Measurements from ENCODE around the gene SNX20. TPM values are rescaled to one million over a fixed set of nuclear protein-coding genes. Genes with fewer than 3 reads are reported as not detected.

The SNX20 gene
- total RNA-seq, 4 donors from 2014 or later = 0.76 to 7.7 (median 4.4) TPM

DNA sequence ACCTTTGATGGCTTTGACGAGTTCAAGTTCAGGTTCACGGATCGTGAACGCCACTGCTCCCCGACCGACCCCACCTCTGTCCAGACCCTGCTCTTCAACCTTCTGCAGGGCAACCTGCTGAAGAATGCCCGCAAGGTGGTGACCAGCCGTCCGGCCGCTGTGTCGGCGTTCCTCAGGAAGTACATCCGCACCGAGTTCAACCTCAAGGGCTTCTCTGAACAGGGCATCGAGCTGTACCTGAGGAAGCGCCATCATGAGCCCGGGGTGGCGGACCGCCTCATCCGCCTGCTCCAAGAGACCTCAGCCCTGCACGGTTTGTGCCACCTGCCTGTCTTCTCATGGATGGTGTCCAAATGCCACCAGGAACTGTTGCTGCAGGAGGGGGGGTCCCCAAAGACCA, 29.9 kb upstream of the SNX20 start:
- DNase-seq = no peak
- Histone ChIP-seq H3K4me3 (no peak overlapping the region), H3K9me3 (no peaks in the 10 kb centered on the region), H3K36me3 (no peaks in the 10 kb centered on the region), H3K27me3 (no peaks in the 10 kb centered on the region), H3K27ac (no peak overlapping the region), H3K4me1 (no peaks in the 10 kb centered on the region)
- intact Hi-C loops (cut with DNase I; ENCODE audit: low total_unique reads) = no loop called here
- TF ChIP-seq POLR2A (IDR thresholded peaks at IDR 0.05) = no peak
- TF ChIP-seq, protein P1, sequence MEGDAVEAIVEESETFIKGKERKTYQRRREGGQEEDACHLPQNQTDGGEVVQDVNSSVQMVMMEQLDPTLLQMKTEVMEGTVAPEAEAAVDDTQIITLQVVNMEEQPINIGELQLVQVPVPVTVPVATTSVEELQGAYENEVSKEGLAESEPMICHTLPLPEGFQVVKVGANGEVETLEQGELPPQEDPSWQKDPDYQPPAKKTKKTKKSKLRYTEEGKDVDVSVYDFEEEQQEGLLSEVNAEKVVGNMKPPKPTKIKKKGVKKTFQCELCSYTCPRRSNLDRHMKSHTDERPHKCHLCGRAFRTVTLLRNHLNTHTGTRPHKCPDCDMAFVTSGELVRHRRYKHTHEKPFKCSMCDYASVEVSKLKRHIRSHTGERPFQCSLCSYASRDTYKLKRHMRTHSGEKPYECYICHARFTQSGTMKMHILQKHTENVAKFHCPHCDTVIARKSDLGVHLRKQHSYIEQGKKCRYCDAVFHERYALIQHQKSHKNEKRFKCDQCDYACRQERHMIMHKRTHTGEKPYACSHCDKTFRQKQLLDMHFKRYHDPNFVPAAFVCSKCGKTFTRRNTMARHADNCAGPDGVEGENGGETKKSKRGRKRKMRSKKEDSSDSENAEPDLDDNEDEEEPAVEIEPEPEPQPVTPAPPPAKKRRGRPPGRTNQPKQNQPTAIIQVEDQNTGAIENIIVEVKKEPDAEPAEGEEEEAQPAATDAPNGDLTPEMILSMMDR (IDR thresholded peaks at IDR 0.05) = no peak

GRCh38 chr16:50709980-50710379, 28.9 kb upstream of the SNX20 start:
- no peak overlapping the region for H3K4me3 ChIP-seq
- no peaks in the 10 kb centered on the region for H3K27me3 ChIP-seq
- no peaks in the 10 kb centered on the region for H3K4me1 ChIP-seq
- H3K36me3 ChIP-seq = no peaks in the 10 kb centered on the region
- TF ChIP-seq, protein P1 (IDR thresholded peaks at IDR 0.05) = no peak
- TF ChIP-seq POLR2A (IDR thresholded peaks at IDR 0.05) = no peak
- intact Hi-C loops (cut with DNase I; ENCODE audit: low total_unique reads) = no loop called here
- H3K9me3 ChIP-seq = no peaks in the 10 kb centered on the region
- DNase-seq = no peak
- no peak overlapping the region for H3K27ac ChIP-seq

DNA sequence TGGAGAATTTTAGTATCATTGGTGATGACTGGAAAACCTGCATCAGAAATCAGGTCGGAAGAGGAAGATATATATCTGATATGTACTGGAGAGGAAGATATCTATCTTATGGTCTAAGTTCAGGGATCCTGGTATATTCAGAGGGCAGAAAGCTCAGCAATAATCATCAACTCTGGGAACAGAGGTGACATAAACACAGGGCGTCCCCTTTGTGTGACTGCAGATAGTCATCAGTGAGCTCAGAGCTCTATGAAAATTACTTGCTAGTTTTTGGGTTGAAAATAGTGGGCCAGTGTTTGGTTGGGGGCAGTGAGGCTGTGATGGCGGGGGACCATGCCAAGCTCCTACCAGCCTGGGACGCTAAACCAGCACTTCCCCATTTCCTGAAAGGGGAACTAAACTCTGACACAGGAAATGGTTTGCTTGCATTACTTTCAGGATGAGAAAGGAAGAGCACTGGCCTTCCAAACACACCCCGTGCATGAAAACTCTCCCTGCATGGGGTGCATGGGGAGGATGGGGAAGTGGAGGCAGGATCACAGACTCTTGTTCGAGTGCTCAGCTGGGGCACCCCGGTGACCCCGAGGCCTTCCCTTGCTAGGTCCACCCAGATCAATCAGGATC, 28.1 kb upstream of the SNX20 start:
- H3K9me3 ChIP-seq = no peaks in the 10 kb centered on the region
- no peak overlapping the region for H3K27ac ChIP-seq
- TF ChIP-seq, protein P1 (IDR thresholded peaks at IDR 0.05) = no peak
- no peak for TF ChIP-seq POLR2A (IDR thresholded peaks at IDR 0.05)
- DNase-seq = no peak
- H3K36me3 ChIP-seq = no peaks in the 10 kb centered on the region
- no peaks in the 10 kb centered on the region for H3K4me1 ChIP-seq
- no peaks in the 10 kb centered on the region for H3K27me3 ChIP-seq
- intact Hi-C loops (cut with DNase I; ENCODE audit: low total_unique reads) = no loop called here
- no peak overlapping the region for H3K4me3 ChIP-seq

GRCh38 chr16:50708373-50709060, 27.4 kb upstream of the SNX20 start:
- Histone ChIP-seq H3K36me3 (no peaks in the 10 kb centered on the region), H3K4me1 (no peaks in the 10 kb centered on the region), H3K27me3 (no peaks in the 10 kb centered on the region), H3K27ac (no peak overlapping the region), H3K4me3 (no peak overlapping the region), H3K9me3 (no peaks in the 10 kb centered on the region)
- no peak for DNase-seq
- intact Hi-C loops (cut with DNase I; ENCODE audit: low total_unique reads) = no loop called here
- no peak for TF ChIP-seq POLR2A (IDR thresholded peaks at IDR 0.05)
- TF ChIP-seq, protein P1 (IDR thresholded peaks at IDR 0.05) = no peak

- no peaks in the 10 kb centered on the region for H3K4me1 ChIP-seq
- intact Hi-C loops (cut with DNase I; ENCODE audit: low total_unique reads) = no loop called here
- no peaks in the 10 kb centered on the region for H3K9me3 ChIP-seq
- H3K36me3 ChIP-seq = no peaks in the 10 kb centered on the region
- no peak overlapping the region for H3K4me3 ChIP-seq
- no peaks in the 10 kb centered on the region for H3K27me3 ChIP-seq
- no peak overlapping the region for H3K27ac ChIP-seq
- TF ChIP-seq POLR2A (IDR thresholded peaks at IDR 0.05) = no peak
- TF ChIP-seq, protein P1 (IDR thresholded peaks at IDR 0.05) = no peak
- no peak for DNase-seq
These were observed 25.1 kb upstream of the SNX20 start for GRCh38 chr16:50706250-50706649.
